HG02840 (cell line): ENCODE measurements around the gene C19orf53.
"Not testable (repeated sequence)": the region's sequence is repeated elsewhere in the genome, so short reads cannot be mapped to it uniquely, and the experiment has no call there.

Experiments
- ATAC-seq: cut with Tn5 transposase; IDR thresholded peaks from one replicate; pipeline ENCODE4 v1.9.1; 2021; ENCODE audit warnings: mild to moderate bottlenecking, moderate library complexity, moderate number of reproducible peaks; ENCODE audit not compliant: unreplicated experiment, low FRiP score

C19orf53 gene

DNA sequence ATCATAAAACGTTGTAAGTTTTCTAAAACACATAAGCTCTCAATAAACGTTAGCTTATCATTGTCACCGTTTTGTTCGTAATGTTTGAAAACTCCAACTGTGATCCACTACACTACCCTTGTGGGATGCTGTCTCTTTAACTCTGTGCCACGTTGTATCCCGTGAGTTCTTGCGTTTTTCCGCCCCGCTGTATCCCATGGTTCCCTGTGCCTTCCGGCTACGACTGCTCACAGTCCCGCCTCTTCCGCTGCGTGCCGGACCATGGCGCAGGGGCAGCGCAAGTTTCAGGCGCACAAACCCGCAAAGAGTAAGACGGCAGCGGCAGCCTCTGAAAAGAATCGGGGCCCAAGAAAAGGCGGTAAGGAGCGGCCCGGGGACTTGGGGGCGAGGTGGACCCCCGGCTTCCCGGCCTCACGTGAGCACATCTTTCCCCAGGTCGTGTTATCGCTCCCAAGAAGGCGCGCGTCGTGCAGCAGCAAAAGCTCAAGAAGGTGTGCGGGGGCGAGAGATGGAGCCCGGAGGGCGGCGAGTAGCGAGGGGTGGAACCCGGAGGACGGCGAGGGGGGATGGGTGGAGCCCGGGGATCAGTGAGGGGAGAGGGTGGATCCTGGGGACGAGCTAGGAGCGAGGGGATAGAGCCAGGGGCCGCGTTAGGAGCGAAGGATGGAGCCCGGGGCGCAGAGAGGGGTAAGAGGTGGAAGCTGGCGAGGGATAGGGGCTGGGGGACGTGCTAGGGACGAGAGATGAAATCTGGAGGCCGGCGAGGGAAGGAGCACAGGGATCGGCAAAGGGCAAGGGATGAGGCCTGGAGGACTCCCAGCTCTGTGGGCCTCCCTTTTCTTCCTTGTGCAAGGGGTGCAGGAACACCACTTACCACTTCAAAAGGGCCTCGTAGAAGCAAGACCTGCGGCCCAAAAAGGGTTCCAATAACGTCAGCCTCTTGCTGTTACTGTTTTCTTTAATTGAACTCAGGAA, at the start of gene C19orf53:
Gene C19orf53 (plus strand): TSS at position 240 of the 975 bp plus-strand sequence. CDS start 22 bp downstream, at position 262.
- peak; percentile 93 for ATAC-seq

DNA sequence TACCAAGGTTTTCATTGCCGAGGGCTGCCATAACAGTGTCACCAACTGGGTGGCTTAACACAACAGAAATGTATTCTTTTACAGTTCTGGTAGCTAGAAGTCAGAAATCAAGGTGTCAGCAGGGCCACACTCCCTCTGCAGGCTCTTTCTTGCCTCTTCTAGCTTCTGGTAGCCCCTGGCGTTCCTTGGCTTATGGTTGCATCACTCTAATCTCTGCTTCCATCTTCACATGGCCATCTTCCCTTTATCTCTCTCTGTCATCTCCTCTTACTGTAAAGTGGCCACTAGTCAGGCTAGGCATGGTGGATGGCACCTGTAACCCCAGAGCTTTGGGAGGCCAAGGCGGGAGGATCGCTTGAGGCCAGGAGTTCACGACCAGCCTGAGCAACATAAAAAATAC, 47.9 kb upstream of the C19orf53 start:
- no peak for ATAC-seq

DNA sequence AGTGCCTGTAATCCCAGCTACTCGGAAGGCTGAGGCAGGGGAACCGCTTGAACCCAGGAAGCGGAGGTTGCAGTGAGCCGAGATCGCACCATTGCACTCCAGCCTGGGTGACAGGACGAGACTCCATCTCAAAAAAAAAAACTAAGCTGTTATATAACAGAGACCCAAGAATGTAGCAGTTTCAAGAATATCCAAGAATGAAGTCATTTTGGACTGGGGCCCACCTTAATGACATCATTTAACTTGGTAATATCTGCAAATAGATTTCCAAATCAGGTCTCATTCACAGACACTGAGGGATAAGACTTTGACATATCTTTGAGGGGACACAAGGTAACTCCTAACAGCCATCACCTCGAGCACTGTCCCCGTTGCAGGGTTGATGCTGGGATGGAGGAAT, 46.5 kb upstream of the C19orf53 start:
- ATAC-seq, result no peak

DNA sequence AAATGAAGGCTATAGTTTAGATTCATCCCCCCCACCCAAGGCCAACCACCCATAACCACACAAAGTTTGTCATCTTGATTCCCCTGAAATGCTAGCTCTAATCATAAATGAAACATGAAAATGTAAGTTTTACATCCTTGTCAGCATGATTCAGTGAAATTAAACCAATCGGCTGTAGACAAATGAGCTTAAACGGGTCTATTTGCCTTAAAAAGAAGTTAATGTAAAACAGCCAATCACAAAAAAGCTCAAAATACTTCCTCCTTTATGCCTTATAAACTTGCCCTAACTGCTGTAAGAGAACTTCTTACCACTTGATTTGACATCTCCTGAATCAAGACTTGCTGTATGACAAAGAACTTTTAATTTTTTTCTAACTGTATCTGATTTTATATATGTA, 44.4 kb upstream of the C19orf53 start:
- no peak for ATAC-seq

DNA sequence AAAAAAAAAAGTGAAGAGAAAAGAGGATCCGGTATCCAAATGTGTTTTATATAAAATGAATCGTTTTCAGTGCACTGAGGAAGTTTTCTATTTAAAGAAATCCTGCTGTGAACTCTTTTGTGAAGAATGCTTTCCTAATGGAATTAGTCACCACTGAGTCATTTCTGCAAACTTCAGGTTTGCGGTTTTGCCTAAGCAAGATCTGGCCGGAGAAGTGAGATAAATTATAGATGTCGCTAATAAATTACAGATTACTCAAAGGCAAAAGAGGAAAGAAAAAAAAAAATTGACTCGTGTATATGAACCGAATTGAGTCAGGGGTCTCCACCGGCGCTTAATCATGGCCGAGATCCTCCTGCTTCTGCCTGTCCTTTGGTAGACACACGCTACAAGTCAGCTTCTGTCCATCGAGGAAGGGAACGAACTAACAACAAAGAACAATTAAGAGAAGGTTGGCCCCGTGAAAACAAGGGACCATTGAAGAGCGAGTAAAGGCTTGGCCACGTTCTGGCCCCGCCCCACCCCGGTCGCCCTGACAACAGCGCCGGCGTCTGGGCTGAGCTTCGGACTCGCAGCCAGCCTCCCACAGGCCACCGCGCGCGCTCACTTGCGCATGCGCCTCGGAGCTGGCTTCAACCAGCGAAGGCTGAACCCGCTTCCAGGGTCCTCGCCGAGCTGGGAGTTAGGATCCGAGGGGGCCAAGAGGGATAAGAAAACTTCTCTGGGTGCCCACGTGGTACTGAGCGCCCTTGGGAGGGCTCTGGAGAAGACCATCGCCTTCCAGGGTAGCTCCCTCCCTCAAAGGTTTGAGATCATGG, 42.9 kb upstream of the C19orf53 start:
- peak; percentile 90 for ATAC-seq

DNA sequence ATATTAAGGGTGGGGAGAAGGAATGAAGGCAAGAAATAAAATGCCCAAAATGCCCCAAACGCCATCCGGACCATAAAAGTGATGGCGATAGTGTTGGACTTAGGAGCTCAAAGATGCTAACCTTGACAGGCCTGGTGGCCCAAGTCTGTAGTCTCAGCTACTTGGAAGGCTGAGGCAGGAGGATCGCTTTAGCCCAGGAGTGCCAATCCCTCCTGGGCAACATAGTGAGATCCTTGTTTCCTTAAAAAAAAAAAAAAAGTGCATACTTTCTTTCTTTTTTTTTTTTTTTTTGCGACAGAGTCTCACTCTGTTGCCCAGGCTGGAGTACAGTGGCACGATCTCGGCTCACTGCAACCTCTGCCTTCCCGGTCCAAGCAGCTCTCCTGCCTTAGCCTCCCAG, 41.9 kb upstream of the C19orf53 start:
- no peak for ATAC-seq

DNA sequence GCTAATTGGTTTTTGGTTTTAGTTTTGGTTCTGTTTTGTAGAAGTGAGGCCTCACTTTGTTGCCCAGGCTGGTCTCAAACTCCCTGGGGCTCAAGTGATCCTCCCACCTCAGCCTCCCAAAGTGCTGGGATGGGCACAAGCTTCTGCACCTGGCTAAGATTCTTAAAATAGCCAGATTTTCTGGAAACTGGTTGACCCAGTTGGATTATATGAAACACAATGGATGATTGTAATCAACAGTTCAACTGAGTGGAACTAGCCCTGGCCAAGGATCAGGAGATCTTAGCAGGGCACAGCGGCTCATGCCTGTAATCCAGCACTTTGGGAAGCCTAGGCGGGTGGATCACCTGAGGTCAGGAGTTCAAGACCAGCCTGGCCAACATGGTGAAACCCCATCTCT, 39.5 kb upstream of the C19orf53 start:
- ATAC-seq, result no peak

DNA sequence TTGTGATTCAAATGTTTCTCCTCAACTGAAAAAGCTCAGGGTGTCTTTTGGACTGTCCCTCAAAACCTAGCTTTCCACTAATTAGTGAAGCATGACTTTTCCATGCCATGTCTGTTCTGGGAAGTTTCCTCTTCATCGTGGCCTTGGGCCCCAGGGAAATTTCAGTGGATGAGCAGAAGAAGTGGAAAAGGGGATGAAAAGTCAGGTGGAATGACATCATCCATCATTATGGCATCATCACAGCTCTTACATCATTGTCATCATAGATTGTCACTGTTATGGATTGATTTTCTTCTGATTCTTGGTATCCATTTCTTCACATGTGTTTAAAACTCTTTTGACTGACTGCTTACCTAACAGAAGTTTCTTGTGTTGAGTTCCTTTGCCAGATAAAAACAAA, 36.2 kb upstream of the C19orf53 start:
- no peak for ATAC-seq

DNA sequence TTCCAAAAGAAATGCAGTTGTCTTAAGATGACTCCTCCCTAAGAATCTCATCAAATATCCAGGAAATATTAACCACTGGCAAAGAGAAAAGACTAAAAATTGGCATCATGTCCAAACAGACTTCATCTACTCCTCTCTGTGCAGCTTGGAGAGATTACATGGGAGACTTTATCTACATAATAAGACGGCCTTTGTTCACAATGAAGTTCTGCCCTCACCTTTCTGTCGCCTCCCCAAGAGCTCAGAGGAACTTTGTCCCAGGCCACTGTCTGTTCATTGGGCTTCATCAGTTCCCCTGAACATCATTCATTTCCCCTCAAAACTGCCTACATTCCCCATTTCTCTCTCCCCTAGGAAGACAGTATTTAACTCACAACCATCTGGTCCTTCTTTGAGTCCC, 32.4 kb upstream of the C19orf53 start:
- ATAC-seq, result no peak

DNA sequence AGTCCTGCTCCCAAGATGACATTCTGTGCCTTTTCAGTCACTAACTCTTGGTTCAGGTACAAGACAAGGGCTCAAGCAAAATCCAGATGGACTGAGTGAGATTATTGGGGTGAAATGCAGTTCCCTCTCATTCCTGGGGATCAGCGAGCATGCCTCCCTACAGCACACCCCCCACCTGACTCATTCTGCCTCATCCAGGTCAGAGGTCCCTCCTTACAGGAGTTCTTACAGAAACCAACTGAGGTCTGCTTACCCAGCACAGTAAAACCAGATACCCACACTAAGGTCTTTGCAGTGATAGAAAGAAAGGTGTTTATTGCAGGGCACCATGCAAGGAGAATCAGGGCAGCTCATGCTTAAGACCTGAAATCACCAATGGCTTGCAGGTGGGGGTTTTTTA, 31.5 kb upstream of the C19orf53 start:
- ATAC-seq, result no peak

DNA sequence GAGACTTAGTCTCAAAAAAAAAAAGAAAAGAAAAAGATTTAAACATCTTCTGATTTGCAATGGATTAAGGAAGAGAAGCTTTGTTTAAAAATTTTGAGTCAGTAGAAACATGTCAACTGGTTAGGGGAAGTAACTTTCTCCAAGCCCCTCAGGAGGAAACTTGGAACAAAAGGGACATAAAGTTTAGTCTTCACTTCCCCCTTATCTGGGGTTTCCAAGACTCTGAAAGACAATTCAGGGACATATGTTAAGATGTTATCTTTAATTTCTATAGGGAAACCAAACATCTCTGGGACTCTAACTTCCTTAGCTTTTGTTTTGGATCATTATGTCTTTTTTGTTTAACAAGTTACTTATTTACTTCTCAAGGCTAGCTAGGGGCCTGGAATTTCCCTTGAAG, 30.1 kb upstream of the C19orf53 start:
- ATAC-seq, result no peak

DNA sequence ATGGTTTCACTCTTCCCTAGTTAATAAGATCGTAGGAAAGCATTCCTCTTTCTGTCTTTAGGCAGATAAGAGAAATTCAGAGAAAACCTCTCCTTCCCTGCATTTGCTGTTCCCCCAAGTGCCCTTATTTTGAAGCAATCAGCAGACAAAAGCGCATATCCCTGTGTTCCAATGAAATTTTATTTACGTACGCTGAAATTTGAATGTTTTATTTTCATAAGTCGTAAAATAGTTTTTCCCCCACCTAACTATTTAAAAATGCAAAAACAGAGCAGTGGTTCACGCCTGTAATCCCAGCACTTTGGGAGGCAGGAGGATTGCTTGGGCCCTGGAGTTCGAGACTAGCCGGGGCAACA, 27.2 kb upstream of the C19orf53 start:
- ATAC-seq, result no peak

DNA sequence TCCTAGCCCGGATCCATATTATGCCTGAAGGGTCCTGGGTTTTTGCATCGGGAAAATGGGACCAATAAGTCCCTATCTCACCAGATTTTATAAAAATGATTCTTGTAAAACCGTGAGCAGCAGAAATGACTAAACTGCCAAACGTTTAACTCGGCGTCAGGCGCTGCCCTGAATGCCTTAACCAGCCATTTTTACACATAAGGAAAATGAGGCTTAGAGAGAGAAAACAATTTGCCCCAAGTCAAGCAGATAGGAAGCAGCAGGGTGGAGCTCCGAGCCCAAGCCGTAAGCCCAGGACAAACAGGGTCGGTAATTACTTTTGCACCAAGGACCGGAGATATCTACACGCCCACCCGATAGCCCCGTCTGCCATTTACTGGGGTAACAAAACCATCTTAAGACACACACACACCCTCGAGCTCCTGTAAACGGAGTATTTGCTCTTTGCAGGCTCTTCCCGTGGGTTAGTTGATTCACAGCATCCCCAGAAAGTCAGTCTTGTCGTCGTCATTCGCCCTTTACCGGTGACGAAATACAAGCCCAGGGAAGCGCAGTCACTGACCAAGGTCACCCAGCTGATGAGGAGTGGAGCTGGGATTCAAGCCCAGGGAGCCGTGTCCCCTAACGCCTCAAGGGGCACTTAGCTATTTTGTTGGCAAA, 26.0 kb upstream of the C19orf53 start:
- no peak for ATAC-seq

DNA sequence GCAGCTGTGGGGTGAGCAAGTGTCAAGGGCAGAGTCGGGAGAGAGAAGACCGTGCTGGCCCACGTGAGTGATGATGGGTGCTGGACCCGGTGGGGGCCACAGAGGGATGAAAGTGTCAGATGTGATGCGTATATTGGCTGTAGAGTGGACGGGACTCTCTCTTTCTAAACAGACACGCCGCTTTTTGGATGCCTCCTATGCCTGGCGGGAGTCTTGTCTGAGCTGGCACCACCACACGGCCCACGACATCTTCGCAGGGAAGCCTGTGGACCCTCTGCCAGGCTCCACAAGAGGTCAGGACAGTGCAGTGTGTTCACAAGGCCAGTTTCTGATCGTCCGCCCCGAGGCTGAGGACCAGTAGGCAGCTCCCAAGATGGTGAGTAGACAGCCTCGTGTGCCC, 22.8 kb upstream of the C19orf53 start:
- ATAC-seq, result no peak

DNA sequence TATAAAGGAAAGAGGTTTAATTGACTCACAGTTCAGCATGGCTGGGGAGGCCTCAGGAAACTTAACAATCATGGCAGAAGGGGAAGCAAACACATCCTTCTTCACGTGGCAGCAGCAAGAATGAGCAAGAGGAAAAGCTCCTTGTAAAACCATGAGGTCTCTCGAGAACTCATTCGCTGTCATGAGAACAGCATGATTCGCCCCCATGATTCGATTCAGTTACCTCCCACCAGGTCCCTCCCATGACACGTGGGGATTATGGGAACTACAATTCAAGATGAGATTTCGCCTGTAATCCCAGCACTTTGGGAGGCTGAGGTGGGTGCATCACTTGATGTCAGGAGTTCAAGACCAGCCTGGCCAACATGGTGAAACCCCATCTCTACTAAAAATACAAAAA, 20.6 kb upstream of the C19orf53 start:
- not testable (repeated sequence) for ATAC-seq

DNA sequence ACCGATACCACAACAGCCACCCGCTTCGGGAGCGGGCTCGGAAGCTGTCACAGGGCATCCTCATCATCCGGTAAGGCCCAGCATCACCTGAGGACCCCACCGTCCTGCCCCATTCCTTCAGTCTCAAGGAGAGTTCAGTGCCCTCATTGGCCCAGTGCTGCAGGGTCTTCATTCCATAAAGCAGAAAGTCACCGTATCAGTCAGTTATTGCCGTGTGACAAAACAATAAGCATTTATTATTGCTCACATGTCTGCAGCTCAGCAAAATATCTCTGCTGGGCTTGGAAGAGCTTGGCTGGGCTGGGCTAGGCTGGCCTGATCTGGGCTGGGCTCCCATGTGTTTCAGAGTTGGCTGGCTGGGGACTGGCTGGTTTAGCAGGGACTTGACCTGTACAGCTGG, 18.0 kb upstream of the C19orf53 start:
- no peak for ATAC-seq

DNA sequence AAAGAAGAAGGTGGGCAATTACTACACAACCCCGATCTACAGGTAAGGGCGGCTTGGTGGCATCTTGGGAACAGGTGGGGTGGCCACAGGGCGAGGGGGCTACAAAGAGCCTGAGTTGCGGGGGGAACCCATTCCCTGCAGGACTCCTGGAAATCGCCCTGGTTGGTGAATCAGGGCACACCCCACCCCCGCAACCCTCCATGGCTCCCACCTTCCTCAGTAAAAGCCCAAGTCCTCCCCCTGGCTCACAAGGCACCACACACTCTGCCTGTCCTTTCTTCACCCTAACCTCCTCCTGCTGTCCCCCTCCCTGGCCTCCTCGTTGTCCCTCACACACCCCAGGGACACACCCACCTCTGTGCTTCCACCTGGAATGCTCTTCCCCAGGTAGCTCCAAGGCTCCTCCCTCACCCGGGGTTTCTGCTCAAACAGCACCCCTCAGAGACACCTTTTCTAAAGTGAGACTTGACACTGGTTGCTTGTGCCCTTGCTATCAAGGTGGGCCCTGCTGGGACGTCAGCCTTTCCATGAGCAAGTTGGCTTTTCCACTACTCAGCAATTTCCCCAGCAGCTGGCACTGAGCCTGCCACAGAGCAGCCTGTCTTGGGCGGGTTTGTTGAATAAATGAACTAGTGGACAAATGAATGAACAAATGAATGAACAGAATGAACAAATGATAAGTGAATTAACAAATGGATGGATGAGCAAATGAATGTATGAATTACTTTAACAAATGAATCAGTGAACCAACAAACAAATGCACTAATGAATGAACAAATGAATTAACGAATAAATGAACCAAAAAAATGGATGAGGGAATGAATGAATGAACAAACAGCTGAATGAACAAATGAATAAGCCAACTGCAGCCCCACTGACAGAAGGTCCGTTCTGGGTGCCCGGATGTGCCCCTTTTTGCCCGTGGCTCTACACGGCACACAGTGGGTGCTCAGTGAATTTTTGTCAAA, 16.2 kb upstream of the C19orf53 start:
- ATAC-seq, result no peak

DNA sequence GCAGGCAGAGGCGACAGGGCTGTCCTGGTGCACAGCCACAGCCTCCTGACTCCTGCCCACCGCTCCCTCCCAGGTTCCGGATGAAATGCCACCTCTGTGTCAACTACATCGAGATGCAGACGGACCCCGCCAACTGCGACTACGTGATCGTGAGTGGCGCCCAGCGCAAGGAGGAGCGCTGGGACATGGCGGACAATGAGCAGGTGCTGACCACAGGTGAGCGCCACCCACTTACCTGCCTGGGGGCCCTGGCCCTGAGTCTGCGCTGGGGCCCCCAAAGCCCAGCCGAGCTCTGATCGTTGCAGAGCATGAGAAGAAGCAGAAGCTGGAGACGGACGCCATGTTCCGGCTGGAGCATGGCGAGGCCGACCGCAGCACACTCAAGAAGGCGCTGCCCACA, 15.5 kb upstream of the C19orf53 start:
- ATAC-seq, result no peak

DNA sequence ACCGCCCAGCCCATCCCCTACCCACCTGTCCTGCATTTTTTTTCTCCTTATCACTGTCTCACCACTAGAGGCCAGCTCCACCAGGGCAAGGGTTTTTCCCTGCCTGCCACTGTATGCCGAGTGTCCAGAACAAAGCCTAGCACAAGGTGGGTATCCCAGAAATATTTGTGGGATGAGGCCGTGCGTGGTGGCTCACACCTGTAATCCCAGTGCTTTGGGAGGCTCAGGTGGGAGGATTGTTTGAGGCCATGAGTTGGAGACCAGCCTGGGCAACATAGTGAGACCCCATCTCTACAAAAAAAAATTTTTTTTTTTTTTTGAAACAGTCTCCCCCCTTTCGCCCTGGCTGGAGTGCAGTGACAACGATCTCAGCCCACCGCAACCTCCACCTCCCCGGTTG, 12.8 kb upstream of the C19orf53 start:
- ATAC-seq, result no peak
